RWPE1 (cell line): ENCODE measurements around the gene CYP24A1.

Experiments used
- CTCF ChIA-PET: fragments of 350-600 bp; sonication (Branson Sonifier 250); formaldehyde crosslinking; extraction: SDS; loops from one replicate; lab custom pipeline; 2021; lab: Yijun Ruan, JAX
- POLR2A ChIA-PET: fragments of 400-600 bp; formaldehyde crosslinking; extraction: SDS; loops from one replicate; lab custom pipeline; 2020; ENCODE audit warnings: antibody characterized with exemption; ENCODE audit not compliant: low non-redundant PET; lab: Yijun Ruan, JAX
- DNase-seq: peaks from one replicate; pipeline ENCODE4 v3.0.0; 2012; ENCODE audit warnings: low spot score
- H3K27ac ChIP-seq: fragments of 450-650 bp; 2 replicates; pipeline ENCODE4 v1.5.1; 2017
- CTCF ChIP-seq: fragments of 450-650 bp; conservative IDR thresholded peaks from 2 replicates; pipeline ENCODE4 v1.5.1; 2017; ENCODE audit warnings: low read depth, mild to moderate bottlenecking

CYP24A1 gene

GRCh38 chr20:54212226-54212625 is 38.4 kb upstream of the CYP24A1 start:
- TF ChIP-seq CTCF, result no peak
- ChIA-PET CTCF (interaction anchor here (0.6 to 0.7 kb wide), 2 partner anchors 14 to 44 kb away, joined by 3 to 4 read pairs; no protein-coding TSS in a partner anchor), POLR2A (no interaction called here)
- no peak overlapping the region for H3K27ac ChIP-seq
- DNase-seq, result no peak

DNA sequence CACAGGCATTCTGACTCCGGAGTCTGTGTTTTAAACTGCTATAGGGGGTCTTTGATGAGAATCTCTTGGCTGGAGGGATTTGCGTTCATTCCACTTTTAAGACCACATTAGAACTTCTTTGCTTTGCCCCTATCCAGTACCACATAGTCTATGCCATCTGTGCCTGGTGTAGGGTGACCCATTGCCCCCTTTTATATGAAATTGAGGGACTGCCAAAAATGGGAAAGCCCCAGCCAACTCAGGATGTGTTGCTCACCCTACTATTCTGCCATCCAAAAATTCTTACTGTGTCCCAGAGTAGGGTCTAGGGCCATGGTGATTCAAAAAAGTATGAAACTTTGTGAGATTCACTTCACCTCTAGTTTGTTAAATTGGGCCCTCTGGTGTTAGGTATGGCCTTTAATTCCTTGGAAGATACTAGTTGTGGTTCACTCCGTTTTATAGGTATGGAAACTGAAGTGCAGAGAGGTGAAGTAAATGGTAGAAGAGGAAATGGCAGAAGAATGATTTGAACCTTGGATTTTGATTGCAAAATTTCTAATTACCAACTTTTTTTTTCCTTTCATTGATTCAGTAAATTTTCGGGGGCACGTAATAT is 35.5 kb upstream of the CYP24A1 start:
- POLR2A ChIA-PET, result no interaction called here
- TF ChIP-seq CTCF, result no peak
- H3K27ac ChIP-seq, result no peak overlapping the region
- DNase-seq, result no peak
- CTCF ChIA-PET, result interaction anchor here (0.6 to 2.5 kb wide), 3 partner anchors 10 to 112 kb away, joined by 5 to 15 read pairs (median 6); no protein-coding TSS in a partner anchor

DNA sequence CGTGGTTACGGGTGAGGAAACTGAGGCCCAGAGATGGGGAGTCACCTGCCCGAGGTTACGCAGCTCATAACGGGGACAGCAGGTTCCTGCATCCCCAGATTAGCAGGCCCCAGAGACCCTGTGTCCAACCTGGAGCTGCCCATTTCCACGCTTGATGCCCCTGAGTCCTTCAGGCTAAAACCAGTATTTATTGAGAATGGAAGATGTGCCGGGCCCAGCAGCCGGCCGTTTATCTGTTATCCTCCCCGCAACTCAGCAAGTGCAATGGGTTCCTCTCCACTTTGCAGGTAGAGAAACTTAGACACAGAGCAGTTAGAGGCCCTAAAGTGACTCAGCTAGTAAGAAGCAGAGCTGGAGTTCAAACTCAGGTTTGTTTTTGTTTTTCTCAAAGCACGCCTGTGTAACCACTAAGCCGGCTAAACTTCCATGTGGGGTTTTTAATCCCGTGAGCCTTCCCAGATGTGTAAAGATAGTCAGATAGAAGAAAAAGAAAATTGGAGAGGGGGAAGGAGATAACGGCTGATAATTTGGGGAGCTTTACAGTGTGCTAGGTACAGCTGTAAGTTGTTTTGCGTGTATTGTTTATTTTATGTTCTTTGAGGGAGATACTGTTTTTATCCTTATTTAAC is 34.9 kb upstream of the CYP24A1 start:
- DNase-seq, result peak; percentile 55
- no peak for TF ChIP-seq CTCF
- POLR2A ChIA-PET, result interaction anchor here (1.4 kb wide), 1 partner anchor 10 kb away, joined by 4 read pairs; no protein-coding TSS in a partner anchor
- peak overlapping the region; percentile 85 for H3K27ac ChIP-seq
- CTCF ChIA-PET, result interaction anchor here (0.5 to 2.5 kb wide), 16 partner anchors 10 to 1587 kb away, joined by 3 to 15 read pairs (median 4); no protein-coding TSS in a partner anchor

- DNase-seq, result peak; percentile 98
Measured at GRCh38 chr20:54207743-54208547, 34.2 kb upstream of the CYP24A1 start, which contains the start of gene PFDN4. TSS of gene PFDN4 (plus strand) at chr20:54208087. CDS start at chr20:54208101, 14 bp downstream.

GRCh38 chr20:54207053-54207742 is 33.4 kb upstream of the CYP24A1 start:
- POLR2A ChIA-PET, result interaction anchor here (1.1 to 1.4 kb wide), 2 partner anchors 11 to 110 kb away, joined by 4 to 5 read pairs; no protein-coding TSS in a partner anchor

More at GRCh38 chr20:54207743-54208547, 34.2 kb upstream of the CYP24A1 start, which contains the start of gene PFDN4:
- ChIA-PET CTCF (interaction anchor here (0.5 to 2.5 kb wide), 23 partner anchors 9 to 1587 kb away, joined by 3 to 15 read pairs (median 3); no protein-coding TSS in a partner anchor), POLR2A (interaction anchor here (1.1 to 1.4 kb wide), 2 partner anchors 11 to 111 kb away, joined by 4 to 5 read pairs; no protein-coding TSS in a partner anchor)
- peak; percentile 99 for TF ChIP-seq CTCF
- peak within 1 kb of the TSS; percentile 85 for H3K27ac ChIP-seq

More at GRCh38 chr20:54207053-54207742, 33.4 kb upstream of the CYP24A1 start:
- no peak for DNase-seq
- CTCF ChIA-PET, result interaction anchor here (0.6 to 2.5 kb wide), 14 partner anchors 8 to 991 kb away, joined by 3 to 15 read pairs (median 4); no protein-coding TSS in a partner anchor
- no peak for TF ChIP-seq CTCF
- peak overlapping the region; percentile 85 for H3K27ac ChIP-seq
